Body of pancreas (tissue), 4 donors: ENCODE data around the gene FOXO3. TPM values are rescaled to one million over a fixed set of nuclear protein-coding genes. Genes with fewer than 3 reads are reported as not detected.

ENCODE experiments used
- ATAC-seq: fragments of 150-250 bp; one replicate; pipeline ENCODE4 v1.9.1; 2016
- DNase-seq, 4 donors: peaks; one replicate each; pipeline ENCODE4 v3.0.0-alpha.2; 2019
- H3K27ac ChIP-seq, 4 donors: fragments of 200-600 bp; sonication (generic); 1 replicate in 3 of 4; 2 replicates in 1 of 4; pipeline versions ENCODE4 v1.5.1 to v1.6.1; 2016 to 2019; ENCODE audit warnings: mild to moderate bottlenecking in 1 of 4, mixed read lengths in 1 of 4, moderate library complexity in 1 of 4
- H3K27me3 ChIP-seq, 2 donors: fragments of 200-600 bp; sonication (generic); one replicate each; pipeline ENCODE4 v1.6.0; 2016; ENCODE audit warnings: mild to moderate bottlenecking in 1 of 2
- H3K36me3 ChIP-seq, 2 donors: fragments of 200-600 bp; sonication (generic); replicated peaks in 1 of 2; 2 replicates each; pipeline ENCODE4 v1.5.1; 2016; ENCODE audit warnings: low read depth in 2 of 2; ENCODE audit not compliant: insufficient read depth in 1 of 2
- H3K4me1 ChIP-seq: fragments of 200-600 bp; sonication (generic); one replicate; pipeline ENCODE4 v1.6.0; 2016
- H3K4me3 ChIP-seq, 2 donors: fragments of 200-600 bp; sonication (generic); 1 replicate in 1 of 2; 2 replicates in 1 of 2; pipeline ENCODE4 v1.5.1; 2016 to 2019
- H3K9me3 ChIP-seq, 3 donors: fragments of 200-600 bp; sonication (generic); 1 replicate in 2 of 3; 2 replicates in 1 of 3; pipeline ENCODE4 v1.5.1; 2016
- POLR2A ChIP-seq, 3 donors: fragments of 450-650 bp; IDR thresholded peaks; one replicate each; pipeline ENCODE4 v1.6.1; 2016; ENCODE audit warnings: antibody characterized with exemption in 3 of 3, mild to moderate bottlenecking in 2 of 3
- WGBS, 2 donors: methylation state at CpG; one replicate each; pipeline ENCODE4 v1.1.5; 2017; 5-methylcytosine and 5-hydroxymethylcytosine counted together
- intact Hi-C: fragments of 100-400 bp; cut with DNase I; formaldehyde crosslinking; loops from one replicate; pipeline ENCODE4 v1.15.1; 2023
- total RNA-seq, 2 donors: library from RNA; depleted of rRNA; stranded (reverse); fragments of >200 nt; gene quantifications; one replicate each; pipeline ENCODE4 v1.1.0, GENCODE V29; 2016
- TF ChIP-seq, protein P1 (sequence below), 7 experiments: fragments of 450-650 bp in 4 of 7; fragments of 200-600 bp in 3 of 7; sonication (generic) in 3 of 7; IDR thresholded peaks; one replicate each; pipeline ENCODE4 v1.5.1; 2016 to 2019; ENCODE audit warnings: antibody characterized with exemption in 7 of 7

FOXO3 gene
- total RNA-seq, 2 donors from 2014 or later, result 62.8 to 69.5 TPM

DNA sequence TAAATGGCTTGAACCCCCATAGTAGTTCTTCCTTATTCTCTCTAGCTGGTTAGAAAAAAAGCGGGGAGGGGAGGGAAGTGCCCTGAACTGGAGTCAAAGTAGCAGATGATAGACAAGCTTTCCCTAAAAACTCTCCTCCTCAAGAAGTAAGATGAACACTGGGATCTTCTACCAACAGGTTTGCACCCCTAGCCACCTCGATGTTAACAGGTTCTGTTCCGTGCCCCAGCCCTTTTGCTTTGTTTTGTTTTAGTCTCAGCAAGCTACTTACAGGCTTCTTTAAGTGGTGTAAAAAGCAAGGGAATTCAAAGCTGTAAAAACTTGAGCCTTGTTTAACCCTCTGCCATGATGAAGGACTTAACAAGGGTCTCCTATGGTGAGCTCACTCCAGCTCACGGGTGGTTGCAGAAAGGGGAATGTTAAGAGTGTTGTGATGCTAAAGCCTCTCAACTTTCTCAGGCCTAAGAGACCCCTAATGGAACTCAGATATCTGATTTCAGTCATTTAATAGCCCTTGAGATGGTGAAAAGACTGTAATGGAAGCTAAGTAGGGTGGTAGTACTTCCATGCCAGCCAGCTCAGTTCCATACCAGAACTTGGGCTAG lies 106.0 kb downstream of the FOXO3 start:
- Histone ChIP-seq H3K4me1 (peaks cover 70% of the 10 kb centered on the region), H3K27me3 (no peaks in the 10 kb centered on the region), H3K9me3 (no peaks in the 10 kb centered on the region), H3K36me3 (peaks cover 0 to 7% of the 10 kb centered on the region in 2 donors), H3K27ac (no peak overlapping the region), H3K4me3 (no peak overlapping the region)
- ATAC-seq (no peak), DNase-seq (no peak)
- intact Hi-C loops, result no loop called here
- TF ChIP-seq, protein P1, sequence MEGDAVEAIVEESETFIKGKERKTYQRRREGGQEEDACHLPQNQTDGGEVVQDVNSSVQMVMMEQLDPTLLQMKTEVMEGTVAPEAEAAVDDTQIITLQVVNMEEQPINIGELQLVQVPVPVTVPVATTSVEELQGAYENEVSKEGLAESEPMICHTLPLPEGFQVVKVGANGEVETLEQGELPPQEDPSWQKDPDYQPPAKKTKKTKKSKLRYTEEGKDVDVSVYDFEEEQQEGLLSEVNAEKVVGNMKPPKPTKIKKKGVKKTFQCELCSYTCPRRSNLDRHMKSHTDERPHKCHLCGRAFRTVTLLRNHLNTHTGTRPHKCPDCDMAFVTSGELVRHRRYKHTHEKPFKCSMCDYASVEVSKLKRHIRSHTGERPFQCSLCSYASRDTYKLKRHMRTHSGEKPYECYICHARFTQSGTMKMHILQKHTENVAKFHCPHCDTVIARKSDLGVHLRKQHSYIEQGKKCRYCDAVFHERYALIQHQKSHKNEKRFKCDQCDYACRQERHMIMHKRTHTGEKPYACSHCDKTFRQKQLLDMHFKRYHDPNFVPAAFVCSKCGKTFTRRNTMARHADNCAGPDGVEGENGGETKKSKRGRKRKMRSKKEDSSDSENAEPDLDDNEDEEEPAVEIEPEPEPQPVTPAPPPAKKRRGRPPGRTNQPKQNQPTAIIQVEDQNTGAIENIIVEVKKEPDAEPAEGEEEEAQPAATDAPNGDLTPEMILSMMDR (IDR thresholded peaks at IDR 0.05), result no peak
- TF ChIP-seq POLR2A (IDR thresholded peaks at IDR 0.05), result no peak
- 95 to 98% methylated on average over 4 of the region's 4 CpGs for WGBS, 2 donors

DNA sequence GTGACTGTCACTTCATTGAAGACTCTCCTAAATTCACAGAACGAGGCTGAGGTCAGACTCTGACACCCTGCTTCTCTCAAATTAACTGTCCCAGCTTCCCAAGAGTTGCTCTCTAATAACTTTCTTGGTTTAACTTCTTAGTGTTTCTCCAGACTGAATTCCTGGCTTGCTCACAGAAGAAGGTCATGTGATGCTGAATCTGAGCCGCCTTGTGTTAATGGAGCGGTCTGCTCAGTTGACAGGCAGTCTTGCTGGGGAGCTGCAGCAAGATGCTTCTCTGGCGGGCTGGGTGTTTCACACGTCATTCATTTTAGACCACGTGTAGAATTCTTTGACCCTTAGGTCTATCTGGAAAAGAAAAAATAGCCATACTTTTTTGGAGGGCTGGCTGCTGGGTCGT lies 107.3 kb downstream of the FOXO3 start:
- Histone ChIP-seq H3K36me3 (peaks cover 0 to 7% of the 10 kb centered on the region in 2 donors), H3K27me3 (no peaks in the 10 kb centered on the region), H3K27ac (no peak overlapping the region), H3K4me1 (peaks cover 70% of the 10 kb centered on the region), H3K4me3 (no peak overlapping the region), H3K9me3 (no peaks in the 10 kb centered on the region)
- DNase-seq (no peak), ATAC-seq (no peak)
- 42 to 50% methylated on average over 7 of the region's 7 CpGs for WGBS, 2 donors
- TF ChIP-seq POLR2A (IDR thresholded peaks at IDR 0.05), result no peak
- TF ChIP-seq, protein P1 (IDR thresholded peaks at IDR 0.05), result no peak
- intact Hi-C loops, result no loop called here

DNA sequence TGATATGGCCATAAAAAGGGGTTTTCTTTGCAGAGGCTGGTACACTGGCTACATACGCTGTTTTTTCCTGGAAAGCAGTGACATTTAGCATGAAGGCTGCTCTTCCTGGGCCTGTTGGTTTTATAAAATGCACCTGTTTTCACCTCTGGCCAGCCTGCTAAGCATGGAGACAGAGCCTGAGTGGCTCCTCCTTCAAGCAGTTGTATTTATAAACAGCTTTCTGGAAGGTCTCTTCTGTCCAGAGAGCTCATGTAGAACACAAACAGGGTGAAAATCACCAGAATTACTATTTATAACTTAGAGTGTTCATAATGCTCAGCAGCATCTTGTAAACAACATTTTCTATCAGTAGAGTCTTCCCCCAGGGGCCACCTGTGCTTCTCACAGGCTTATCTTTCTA lies 109.0 kb downstream of the FOXO3 start:
- intact Hi-C loops, result loop anchor here (10.0 kb wide), 1 partner anchor 115 kb away; no protein-coding TSS in a partner anchor
- Histone ChIP-seq H3K4me1 (peaks cover 86% of the 10 kb centered on the region), H3K27ac (no peak overlapping the region), H3K36me3 (peaks cover 0 to 5% of the 10 kb centered on the region in 2 donors), H3K9me3 (no peaks in the 10 kb centered on the region), H3K4me3 (no peak overlapping the region), H3K27me3 (no peaks in the 10 kb centered on the region)
- WGBS, 2 donors, result 78 to 90% methylated on average over 1 of the region's 1 CpG
- DNase-seq, result no peak
- TF ChIP-seq, protein P1 (IDR thresholded peaks at IDR 0.05), result no peak
- no peak for TF ChIP-seq POLR2A (IDR thresholded peaks at IDR 0.05)
- no peak for ATAC-seq

DNA sequence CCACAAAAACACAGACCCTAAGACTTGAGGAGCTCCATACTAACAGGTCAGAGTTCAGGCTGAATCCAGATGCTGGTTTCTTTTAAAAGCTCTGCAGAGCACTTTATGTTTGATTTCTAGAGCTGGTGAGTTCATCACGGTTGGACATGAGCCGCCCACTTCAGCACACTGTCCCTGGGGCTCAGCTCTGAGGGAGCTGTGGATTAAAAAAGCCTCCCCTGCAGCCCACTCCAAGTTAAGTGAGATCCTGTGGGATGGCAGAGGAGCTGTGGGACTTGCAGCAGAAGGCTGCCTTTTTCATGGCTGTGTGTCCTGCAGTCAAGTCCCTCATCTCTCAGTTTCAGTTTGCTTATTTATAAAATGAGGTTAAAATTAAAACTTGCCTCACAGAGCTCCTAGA lies 110.5 kb downstream of the FOXO3 start:
- TF ChIP-seq, protein P1 (IDR thresholded peaks at IDR 0.05), result no peak
- no peak for TF ChIP-seq POLR2A (IDR thresholded peaks at IDR 0.05)
- Histone ChIP-seq H3K27me3 (no peaks in the 10 kb centered on the region), H3K27ac (peak overlapping the region in 1 of 4 donors; percentile 9), H3K9me3 (no peaks in the 10 kb centered on the region), H3K4me1 (peaks cover 96% of the 10 kb centered on the region), H3K4me3 (no peak overlapping the region), H3K36me3 (no peaks in the 10 kb centered on the region)
- 68 to 80% methylated on average over 2 of the region's 2 CpGs for WGBS, 2 donors
- DNase-seq (no peak), ATAC-seq (no peak)
- intact Hi-C loops, result loop anchor here (10.0 kb wide), 1 partner anchor 114 kb away; no protein-coding TSS in a partner anchor

DNA sequence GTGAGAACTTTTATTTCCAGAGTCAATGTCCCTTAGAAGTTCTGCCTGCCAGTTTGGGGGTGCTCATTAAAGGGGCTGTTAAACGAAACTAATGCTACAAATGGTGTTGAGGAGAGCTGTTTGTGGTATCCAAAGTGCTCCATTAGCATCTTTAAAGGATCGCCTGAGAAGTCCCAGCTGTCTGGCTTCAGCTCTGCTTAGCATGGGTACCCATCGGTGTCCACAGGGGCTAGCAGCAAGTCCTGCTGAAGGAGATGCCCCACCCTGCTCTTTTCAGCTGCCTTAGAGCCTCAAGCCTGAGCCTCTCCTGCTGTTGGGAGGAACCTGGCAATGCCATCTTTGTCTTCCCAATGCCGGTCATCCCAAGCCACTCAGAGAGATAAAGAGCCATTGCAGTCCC lies 111.1 kb downstream of the FOXO3 start:
- intact Hi-C loops, result loop anchor here (10.0 kb wide), 1 partner anchor 113 kb away; no protein-coding TSS in a partner anchor
- DNase-seq, result no peak
- TF ChIP-seq, protein P1 (IDR thresholded peaks at IDR 0.05), result no peak
- no peak for TF ChIP-seq POLR2A (IDR thresholded peaks at IDR 0.05)
- WGBS, 2 donors, result 81 to 84% methylated on average over 4 of the region's 4 CpGs
- no peak for ATAC-seq
- no peaks in the 10 kb centered on the region for H3K9me3 ChIP-seq
- no peak overlapping the region for H3K4me3 ChIP-seq
- no peaks in the 10 kb centered on the region for H3K27me3 ChIP-seq
- H3K27ac ChIP-seq, result no peak overlapping the region
- H3K36me3 ChIP-seq, result no peaks in the 10 kb centered on the region
- peaks cover 97% of the 10 kb centered on the region for H3K4me1 ChIP-seq
